Mesothelial cell of epicardium (in vitro differentiated cells): Measurements from ENCODE around the gene ZNF823. TPM values are rescaled to one million over a fixed set of nuclear protein-coding genes. Genes with fewer than 3 reads are reported as not detected.

ENCODE experiments used
- DNase-seq, 2 experiments: peaks; one replicate each; pipeline ENCODE4 v3.0.0; 2021; ENCODE audit warnings: low spot score in 2 of 2; ENCODE audit not compliant: unreplicated experiment in 2 of 2
- H3K27ac Mint-ChIP-seq: 2 replicates; pipeline ENCODE4 v1.8.0; 2021; ENCODE audit warnings: mixed read lengths
- H3K27me3 Mint-ChIP-seq: 2 replicates; pipeline ENCODE4 v1.8.0; 2021; ENCODE audit warnings: low read depth, mixed read lengths
- H3K36me3 Mint-ChIP-seq: 2 replicates; pipeline ENCODE4 v1.8.0; 2021; ENCODE audit warnings: mixed read lengths
- H3K4me1 Mint-ChIP-seq: 2 replicates; pipeline ENCODE4 v1.8.0; 2021; ENCODE audit warnings: mixed read lengths
- H3K4me3 Mint-ChIP-seq: 2 replicates; pipeline ENCODE4 v1.8.0; 2021; ENCODE audit warnings: mild to moderate bottlenecking, moderate library complexity, mixed read lengths
- H3K9me3 Mint-ChIP-seq: 2 replicates; pipeline ENCODE4 v1.8.0; 2021; ENCODE audit warnings: mixed read lengths
- total RNA-seq: library from RNA; stranded (reverse); gene quantifications from 3 replicates; pipeline ENCODE4 v1.2.1, GENCODE V29; 2021
- TF ChIP-seq, protein P1 (sequence below): fragments of 200-600 bp; sonication (generic); IDR thresholded peaks from one replicate; pipeline ENCODE4 v1.5.0; 2021; ENCODE audit warnings: antibody characterized with exemption; ENCODE audit not compliant: unreplicated experiment

The ZNF823 gene
- total RNA-seq, 1 donor from 2014 or later, result 8.9 TPM

DNA sequence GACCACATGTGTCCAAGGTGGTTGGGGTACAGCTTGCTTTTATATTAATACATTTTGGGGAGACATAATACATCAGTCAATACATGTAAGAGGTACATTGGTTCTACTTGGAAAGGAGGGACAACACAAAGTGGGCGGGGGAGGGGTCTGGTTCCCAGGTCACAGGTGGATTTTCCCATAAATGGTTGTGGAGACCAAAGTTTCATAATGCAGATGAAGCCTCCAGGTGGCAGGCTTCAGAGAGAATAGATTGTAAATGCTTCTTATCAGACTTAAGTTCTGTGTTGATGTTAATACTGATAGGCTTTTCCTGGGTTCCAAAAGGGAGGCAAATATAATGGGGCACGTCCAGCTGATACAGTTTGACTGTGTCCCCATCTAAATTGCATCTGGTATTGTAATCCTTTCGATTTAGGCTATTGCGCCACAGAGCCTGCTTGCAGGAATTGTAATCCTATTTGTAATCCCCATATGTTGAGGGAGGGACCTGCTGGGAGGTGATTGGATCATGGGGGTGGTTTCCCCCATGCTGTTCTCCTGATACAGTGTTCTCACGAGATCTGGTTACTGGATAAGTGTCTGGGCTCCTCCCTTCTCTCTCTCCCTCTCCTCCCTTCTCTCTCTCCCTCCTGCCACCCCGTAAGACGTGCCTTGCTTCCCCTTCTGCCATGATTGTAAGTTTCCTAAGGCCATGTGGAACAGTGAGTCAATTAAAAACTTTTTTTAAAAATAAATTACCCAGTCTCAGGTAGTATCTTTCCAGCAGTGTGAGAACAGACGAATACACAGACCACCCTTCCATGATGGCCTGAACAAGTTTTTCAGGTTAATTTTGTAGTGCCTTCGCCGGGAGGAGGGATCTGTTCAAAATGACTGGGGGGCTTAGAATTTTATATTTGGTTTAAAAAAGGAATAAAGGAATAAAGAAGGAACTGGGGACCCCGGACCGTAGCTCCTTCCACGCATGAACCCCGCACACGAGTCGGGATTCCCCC, 44.9 kb downstream of the ZNF823 start:
- no peak for DNase-seq
- TF ChIP-seq, protein P1, sequence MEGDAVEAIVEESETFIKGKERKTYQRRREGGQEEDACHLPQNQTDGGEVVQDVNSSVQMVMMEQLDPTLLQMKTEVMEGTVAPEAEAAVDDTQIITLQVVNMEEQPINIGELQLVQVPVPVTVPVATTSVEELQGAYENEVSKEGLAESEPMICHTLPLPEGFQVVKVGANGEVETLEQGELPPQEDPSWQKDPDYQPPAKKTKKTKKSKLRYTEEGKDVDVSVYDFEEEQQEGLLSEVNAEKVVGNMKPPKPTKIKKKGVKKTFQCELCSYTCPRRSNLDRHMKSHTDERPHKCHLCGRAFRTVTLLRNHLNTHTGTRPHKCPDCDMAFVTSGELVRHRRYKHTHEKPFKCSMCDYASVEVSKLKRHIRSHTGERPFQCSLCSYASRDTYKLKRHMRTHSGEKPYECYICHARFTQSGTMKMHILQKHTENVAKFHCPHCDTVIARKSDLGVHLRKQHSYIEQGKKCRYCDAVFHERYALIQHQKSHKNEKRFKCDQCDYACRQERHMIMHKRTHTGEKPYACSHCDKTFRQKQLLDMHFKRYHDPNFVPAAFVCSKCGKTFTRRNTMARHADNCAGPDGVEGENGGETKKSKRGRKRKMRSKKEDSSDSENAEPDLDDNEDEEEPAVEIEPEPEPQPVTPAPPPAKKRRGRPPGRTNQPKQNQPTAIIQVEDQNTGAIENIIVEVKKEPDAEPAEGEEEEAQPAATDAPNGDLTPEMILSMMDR, result no peak
- H3K27me3 Mint-ChIP-seq, result no peaks in the 10 kb centered on the region

DNA sequence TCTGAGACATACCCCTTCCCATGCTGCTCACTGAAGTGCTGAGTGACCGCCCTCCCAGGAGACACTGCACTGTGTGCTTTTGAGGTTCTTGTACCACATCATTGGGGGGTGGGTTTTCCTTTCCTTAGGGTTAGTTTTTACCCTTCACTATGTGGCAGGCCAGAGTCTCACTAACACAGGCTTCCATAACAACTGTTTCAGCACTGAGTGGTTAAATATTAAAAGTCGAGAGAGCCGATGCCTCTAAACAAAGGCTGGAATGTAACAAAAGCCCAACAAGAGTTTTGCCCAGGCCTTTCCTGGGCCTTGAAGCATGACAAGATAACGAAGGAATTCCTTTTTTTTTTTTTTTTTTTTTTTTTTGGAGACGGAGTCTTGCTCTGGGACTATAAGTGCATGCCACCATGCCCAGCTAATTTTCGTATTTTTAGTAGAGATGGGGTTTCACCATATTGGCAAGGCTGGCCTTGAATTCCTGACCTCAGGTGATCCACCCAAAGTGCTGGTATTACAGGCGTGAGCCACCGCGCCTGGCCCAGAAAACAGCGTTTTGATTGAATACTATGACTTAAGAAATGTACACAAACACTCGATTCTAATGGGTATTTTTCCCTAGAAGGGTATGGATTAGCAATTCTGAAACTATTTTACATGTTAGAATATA, 46.5 kb downstream of the ZNF823 start:
- H3K9me3 Mint-ChIP-seq, result peaks cover 28% of the 10 kb centered on the region
- H3K27me3 Mint-ChIP-seq, result no peaks in the 10 kb centered on the region
- TF ChIP-seq, protein P1, result no peak
- peaks cover 35% of the 10 kb centered on the region for H3K36me3 Mint-ChIP-seq
- H3K4me3 Mint-ChIP-seq, result peak overlapping the region; percentile 48
- H3K4me1 Mint-ChIP-seq, result peaks cover 13% of the 10 kb centered on the region
- no peak overlapping the region for H3K27ac Mint-ChIP-seq
- no peak for DNase-seq

More for the DNA sequence above, 44.9 kb downstream of the ZNF823 start:
- peaks cover 24% of the 10 kb centered on the region for H3K36me3 Mint-ChIP-seq
- peak overlapping the region; percentile 82 for H3K27ac Mint-ChIP-seq
- peaks cover 18% of the 10 kb centered on the region for H3K9me3 Mint-ChIP-seq
- H3K4me3 Mint-ChIP-seq, result peak overlapping the region; percentile 100
- peaks cover 13% of the 10 kb centered on the region for H3K4me1 Mint-ChIP-seq

DNA sequence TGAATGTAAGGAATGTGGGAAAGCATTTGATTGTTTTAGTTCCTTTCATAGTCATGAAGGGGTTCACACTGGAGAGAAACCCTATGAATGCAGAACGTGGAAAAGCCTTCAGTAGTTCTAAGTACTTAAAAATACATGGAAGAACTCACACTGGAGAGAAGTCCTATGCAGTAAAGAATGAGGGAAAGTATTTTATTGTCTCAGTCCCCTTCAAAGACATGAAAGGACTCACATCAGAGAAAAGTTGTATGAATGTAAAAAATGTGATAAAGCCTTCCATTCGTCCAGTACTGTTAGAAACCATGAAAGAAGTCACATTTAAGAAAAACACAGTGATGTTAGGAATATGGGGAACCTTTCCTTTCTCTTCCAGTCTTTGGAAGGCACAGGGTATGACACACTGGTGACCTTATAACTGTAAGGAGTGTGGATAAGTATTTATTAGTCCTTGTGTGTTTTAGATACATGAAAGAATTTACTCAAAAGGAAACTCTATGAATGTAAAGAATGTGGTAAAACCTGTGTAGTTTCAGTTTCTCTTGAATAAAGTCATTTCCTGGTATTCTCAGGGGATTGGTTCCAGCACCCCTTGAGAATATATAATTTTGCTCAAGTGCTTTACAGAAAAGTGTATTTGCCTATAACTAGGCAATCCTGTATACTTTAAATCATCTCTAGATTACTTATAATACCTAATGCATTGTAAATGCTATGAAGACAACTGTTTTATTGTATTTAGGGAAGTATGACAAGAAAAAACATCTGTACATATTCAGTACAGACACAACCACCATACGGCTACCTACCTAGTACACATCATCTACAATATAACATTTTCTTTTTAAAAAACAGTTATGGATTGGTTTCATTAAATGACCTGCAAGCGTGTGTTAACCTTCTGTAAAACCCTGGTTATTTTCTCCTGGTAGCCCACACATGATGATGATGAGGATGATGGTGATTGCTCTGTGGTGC, 52.8 kb downstream of the ZNF823 start:
- Mint-ChIP-seq H3K27me3 (no peaks in the 10 kb centered on the region), H3K4me3 (no peak overlapping the region), H3K4me1 (no peaks in the 10 kb centered on the region), H3K9me3 (peaks cover 59% of the 10 kb centered on the region), H3K27ac (no peak overlapping the region), H3K36me3 (peaks cover 75% of the 10 kb centered on the region)
- TF ChIP-seq, protein P1, result no peak
- no peak for DNase-seq

DNA sequence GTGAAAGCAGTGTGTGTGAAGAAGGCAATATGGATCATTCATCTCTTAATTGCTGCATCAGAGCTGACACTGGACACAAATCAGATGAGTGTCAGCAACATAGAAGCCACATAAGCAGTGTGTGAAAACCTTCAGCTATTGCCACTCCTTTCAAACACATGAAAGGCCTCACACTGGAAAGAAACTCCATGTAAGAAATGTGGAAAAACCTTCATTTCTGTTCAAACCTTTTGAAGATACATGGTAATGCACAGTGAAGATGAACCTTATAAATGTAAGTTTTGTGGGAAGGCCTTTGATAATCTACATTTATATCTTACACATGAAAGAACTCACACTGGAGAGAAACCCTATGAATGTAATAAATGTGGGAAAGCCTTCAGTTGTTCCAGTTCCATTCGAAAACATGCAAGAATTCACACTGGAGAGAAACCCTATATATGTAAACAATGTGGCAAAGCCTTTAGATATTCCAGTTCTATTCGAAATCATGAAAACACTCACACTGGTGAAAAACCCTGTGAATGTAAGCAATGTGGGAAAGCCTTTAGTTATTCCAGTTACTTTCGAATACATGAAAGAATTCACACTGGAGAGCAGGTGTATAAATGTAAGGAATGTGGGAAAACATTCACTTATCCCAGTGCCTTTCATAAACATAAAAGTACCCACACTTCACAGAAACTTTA, 53.6 kb downstream of the ZNF823 start:
- TF ChIP-seq, protein P1, result no peak
- peaks cover 66% of the 10 kb centered on the region for H3K9me3 Mint-ChIP-seq
- H3K4me1 Mint-ChIP-seq, result no peaks in the 10 kb centered on the region
- H3K4me3 Mint-ChIP-seq, result no peak overlapping the region
- DNase-seq, result no peak
- H3K27me3 Mint-ChIP-seq, result no peaks in the 10 kb centered on the region
- peaks cover 83% of the 10 kb centered on the region for H3K36me3 Mint-ChIP-seq
- no peak overlapping the region for H3K27ac Mint-ChIP-seq
